ENCODE data around the gene AHRR. TPM values are rescaled to one million over a fixed set of nuclear protein-coding genes. Genes with fewer than 3 reads are reported as not detected.

Gene AHRR
- total RNA-seq, 1 donor from 2014 or later = 2.6 TPM

GRCh38 chr5:370311-370958 is 48.9 kb downstream of the AHRR start:
- Histone ChIP-seq H3K36me3 (ENCODE audit: control insufficient read depth, insufficient read depth, low read length) (no peaks in the 10 kb centered on the region), H3K4me3 (ENCODE audit: low read depth, low read length) (no peak overlapping the region), H3K27me3 (ENCODE audit: control insufficient read depth, insufficient read depth, low read length) (peaks cover 10% of the 10 kb centered on the region)
- no peak for TF ChIP-seq CTCF (IDR thresholded peaks at IDR 0.05; ENCODE audit: insufficient read depth, low read length, poor library complexity, severe bottlenecking)
- DNase-seq (ENCODE audit: low read depth) = no peak

- no peak for TF ChIP-seq CTCF (IDR thresholded peaks at IDR 0.05; ENCODE audit: insufficient read depth, low read length, poor library complexity, severe bottlenecking)
- no peak for DNase-seq (ENCODE audit: low read depth)
- Histone ChIP-seq H3K4me3 (ENCODE audit: low read depth, low read length) (no peak overlapping the region), H3K27me3 (ENCODE audit: control insufficient read depth, insufficient read depth, low read length) (peaks cover 10% of the 10 kb centered on the region), H3K36me3 (ENCODE audit: control insufficient read depth, insufficient read depth, low read length) (no peaks in the 10 kb centered on the region)
These were observed 49.7 kb downstream of the AHRR start for GRCh38 chr5:370959-371810.

- no peak for TF ChIP-seq CTCF (IDR thresholded peaks at IDR 0.05; ENCODE audit: insufficient read depth, low read length, poor library complexity, severe bottlenecking)
- Histone ChIP-seq H3K27me3 (ENCODE audit: control insufficient read depth, insufficient read depth, low read length) (peaks cover 10% of the 10 kb centered on the region), H3K4me3 (ENCODE audit: low read depth, low read length) (no peak overlapping the region), H3K36me3 (ENCODE audit: control insufficient read depth, insufficient read depth, low read length) (no peaks in the 10 kb centered on the region)
- no peak for DNase-seq (ENCODE audit: low read depth)
These were observed 50.5 kb downstream of the AHRR start for GRCh38 chr5:371811-372555.

GRCh38 chr5:372556-372995 is 51.1 kb downstream of the AHRR start:
- no peak overlapping the region for H3K4me3 ChIP-seq (ENCODE audit: low read depth, low read length)
- H3K27me3 ChIP-seq (ENCODE audit: control insufficient read depth, insufficient read depth, low read length) = peaks cover 10% of the 10 kb centered on the region
- no peak for DNase-seq (ENCODE audit: low read depth)
- no peaks in the 10 kb centered on the region for H3K36me3 ChIP-seq (ENCODE audit: control insufficient read depth, insufficient read depth, low read length)
- TF ChIP-seq CTCF (IDR thresholded peaks at IDR 0.05; ENCODE audit: insufficient read depth, low read length, poor library complexity, severe bottlenecking) = no peak

- peaks cover 10% of the 10 kb centered on the region for H3K27me3 ChIP-seq (ENCODE audit: control insufficient read depth, insufficient read depth, low read length)
- no peak overlapping the region for H3K4me3 ChIP-seq (ENCODE audit: low read depth, low read length)
- no peaks in the 10 kb centered on the region for H3K36me3 ChIP-seq (ENCODE audit: control insufficient read depth, insufficient read depth, low read length)
- no peak for DNase-seq (ENCODE audit: low read depth)
- no peak for TF ChIP-seq CTCF (IDR thresholded peaks at IDR 0.05; ENCODE audit: insufficient read depth, low read length, poor library complexity, severe bottlenecking)
These were observed 51.6 kb downstream of the AHRR start for GRCh38 chr5:372996-373709.
